GDM1 (cell line): ENCODE results near the gene CLCNKB.
A peak's percentile ranks its signal among the peaks of the same experiment; 100 is the strongest.
"Not testable (repeated sequence)": the region's sequence is repeated elsewhere in the genome, so short reads cannot be mapped to it uniquely, and the experiment has no call there.

ENCODE experiments used
- DNase-seq: peaks from one replicate; lab custom pipeline; 2025; lab: John Stamatoyannopoulos, UW

The CLCNKB gene

DNA sequence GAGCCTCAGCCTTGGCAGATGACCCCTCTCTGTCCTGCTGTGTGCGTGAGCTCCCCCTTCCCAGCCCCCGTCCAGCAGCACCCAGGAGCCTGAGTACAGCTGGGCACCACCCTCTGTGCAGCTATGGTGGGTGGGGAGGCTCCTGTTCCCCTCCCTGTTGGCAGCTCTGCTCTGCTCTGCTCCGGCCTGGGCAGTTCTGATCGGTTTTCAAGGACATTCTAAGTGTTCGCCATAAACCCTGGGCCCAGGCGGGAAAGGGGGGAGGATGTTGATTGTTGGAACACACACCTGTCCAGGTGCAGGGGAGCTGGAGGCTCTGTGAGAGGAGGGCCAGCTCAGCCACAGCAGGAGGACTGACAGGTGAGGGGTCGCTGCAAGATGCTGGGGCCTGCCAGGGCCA lies at the start of gene CLCNKB:
Gene CLCNKB, plus strand, starts transcription at position 262 of the 400 bp plus-strand sequence. CDS start 711 bp downstream, outside the sequence.
- DNase-seq, result no peak

DNA sequence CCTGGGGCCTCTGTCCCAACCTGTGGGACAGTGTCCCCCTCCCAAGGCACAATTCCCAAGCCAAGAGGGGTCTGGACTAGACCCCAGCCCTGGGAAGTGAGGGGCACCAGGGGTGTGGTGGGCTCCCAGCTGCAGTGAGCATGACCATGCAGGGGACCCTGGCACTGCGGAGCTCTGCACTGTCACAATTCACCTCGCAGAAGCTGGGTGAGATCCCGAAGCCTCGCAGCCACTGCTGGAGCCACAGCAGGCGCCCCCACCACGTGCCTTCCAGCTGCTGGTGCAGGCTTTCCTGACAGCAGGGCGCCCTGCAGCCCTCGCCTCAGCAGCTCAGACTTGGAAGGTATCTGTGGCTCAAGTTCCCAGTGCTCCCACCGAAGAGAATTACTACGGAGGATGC lies 49.5 kb upstream of the CLCNKB start:
- DNase-seq, result no peak

DNA sequence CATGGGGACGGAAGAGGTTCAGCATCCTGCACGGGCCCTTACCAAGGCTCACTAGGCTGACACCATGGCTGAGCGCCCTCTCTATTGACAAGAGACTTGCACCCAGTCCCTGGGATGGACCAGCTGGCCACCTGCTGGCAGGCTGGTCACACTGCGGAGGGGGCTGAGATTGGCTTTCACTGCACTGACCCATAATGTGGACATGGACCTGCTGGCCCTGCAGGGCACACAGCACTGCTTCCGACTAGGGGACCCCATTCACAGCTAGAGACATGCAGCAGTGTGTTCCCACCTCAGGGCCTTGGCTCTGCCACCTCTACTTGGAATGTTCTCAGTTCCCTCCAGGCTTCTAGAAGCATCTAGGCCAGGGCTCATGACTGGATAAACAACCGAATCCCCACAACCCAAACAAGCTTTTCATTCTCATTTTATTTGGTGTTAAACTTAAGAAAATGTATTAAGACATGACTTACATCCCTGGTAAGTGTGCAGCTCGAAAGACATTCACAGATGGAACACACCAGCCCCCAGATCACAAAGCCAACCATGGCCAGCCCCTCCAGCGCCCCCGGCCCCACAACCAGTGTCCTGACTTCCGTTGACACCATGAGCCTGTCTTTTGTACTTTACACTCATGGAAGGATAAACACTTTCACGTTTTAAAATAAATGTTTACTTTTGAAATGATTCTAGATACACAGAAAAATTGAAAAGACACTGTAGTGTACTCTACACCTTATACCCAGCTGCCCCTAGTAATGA lies 48.8 kb upstream of the CLCNKB start:
- DNase-seq, result no peak

DNA sequence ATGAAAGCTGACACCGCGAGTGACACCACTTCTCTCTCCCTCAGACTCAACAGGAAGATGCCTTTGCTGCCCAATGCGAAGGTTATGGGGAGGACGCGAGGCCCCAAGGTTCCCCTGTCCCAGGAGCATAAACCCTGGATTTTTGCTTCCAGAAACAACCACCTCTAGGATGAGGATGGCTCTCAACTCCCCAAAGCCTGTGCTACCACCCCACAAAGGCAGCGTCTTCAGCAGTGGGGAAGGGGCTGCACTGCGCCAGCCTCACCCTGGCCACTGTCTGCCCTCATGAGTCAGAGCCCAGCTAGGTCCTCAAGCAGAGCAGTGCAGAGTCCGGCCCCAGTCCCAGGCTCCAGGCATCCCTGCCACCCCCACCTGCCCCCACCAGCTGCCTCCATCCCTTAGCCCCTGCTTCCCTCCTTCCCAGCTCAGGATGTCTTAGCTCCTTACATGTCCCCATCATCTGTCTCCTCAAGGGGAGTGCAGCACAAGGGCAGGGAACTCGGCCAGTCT lies 46.5 kb upstream of the CLCNKB start:
- DNase-seq, result no peak

DNA sequence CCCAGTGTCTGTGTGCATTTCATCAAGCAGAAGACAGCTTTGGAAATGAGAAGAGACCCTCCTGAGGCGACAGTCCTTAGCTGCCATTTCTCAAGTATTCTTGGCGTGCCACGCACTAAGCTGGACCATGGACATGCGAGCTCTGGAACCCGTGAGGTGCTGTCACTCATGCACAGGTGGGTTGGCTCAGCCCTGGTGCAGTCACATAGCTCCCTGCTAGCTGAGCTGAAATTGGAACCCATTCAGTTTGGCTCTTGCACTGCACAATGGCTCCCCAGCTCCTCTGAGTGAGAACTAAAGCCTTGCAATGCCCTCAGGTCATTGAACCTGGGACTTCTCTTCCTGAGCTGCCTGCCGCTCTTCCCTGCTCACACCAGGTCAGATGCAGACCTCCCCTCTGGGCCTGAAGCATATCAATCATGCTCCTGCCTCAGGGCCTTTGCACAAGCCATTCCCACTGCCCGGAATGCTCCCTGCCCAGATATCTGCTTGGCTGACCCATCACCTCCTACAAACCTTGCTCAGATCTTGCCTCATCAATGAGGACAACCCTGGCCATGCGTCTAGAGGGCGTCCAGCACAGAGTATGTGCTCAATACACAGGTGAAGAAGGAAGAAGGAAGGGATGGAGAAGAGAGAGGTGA lies 45.8 kb upstream of the CLCNKB start:
- no peak for DNase-seq

DNA sequence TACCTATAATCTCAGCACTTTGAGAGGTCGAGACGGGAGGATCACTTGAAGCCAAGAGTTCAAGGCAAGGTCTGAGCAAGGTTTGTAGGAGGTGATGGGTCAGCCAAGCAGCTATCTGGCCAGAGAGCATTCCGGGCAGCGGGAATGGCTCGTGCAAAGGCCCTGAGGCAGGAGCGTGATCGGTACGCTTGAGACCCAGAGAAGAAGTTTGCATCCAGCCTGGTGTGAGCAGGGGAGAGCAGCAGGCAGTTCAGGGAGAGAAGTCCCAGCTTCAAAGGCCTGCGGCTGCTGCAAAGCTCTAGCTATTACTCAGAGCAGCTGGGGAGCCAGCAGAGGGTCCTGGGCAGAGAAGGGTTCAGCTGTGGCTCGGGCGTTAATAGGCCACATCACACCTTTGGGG lies 44.7 kb upstream of the CLCNKB start:
- DNase-seq, result no peak

DNA sequence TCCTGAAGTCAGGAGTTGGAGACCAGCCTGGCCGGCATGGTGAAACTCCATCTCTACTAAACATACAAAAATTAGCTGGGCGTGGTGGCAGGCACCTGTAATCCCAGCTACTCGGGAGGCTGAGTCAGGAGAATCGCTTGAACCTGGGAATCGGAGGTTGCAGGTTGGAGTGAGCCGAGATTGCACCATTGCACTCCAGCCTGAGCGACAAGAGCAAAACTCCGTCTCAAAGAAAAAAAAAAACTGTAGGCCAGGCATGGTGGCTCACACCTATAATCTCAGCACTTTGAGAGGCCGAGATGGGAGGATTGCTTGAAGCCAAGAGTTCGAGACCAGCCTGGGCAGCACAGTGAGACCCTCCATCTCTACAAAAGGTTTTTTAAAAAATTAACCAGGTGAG lies 42.3 kb upstream of the CLCNKB start:
- DNase-seq, result not testable (repeated sequence)

DNA sequence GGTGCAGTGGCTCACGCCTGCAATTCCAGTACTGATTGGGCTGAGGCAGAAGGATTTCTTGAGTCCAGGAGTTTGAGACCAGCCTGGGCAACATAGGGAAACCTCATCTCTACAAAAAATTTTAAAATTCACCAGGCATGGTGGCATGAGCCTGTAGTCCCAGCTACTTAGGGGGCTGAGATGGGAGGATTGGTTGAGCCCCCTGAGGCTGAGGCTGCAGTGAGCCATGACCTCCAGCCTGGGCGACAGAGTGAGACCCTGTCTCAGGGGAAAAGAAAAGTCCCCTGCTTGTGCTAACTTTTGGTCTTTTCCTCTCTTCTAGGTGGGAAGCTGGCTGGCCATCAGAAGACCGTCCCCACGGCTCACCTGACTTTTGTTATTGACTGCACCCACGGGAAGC lies 38.0 kb upstream of the CLCNKB start:
- DNase-seq, result no peak

DNA sequence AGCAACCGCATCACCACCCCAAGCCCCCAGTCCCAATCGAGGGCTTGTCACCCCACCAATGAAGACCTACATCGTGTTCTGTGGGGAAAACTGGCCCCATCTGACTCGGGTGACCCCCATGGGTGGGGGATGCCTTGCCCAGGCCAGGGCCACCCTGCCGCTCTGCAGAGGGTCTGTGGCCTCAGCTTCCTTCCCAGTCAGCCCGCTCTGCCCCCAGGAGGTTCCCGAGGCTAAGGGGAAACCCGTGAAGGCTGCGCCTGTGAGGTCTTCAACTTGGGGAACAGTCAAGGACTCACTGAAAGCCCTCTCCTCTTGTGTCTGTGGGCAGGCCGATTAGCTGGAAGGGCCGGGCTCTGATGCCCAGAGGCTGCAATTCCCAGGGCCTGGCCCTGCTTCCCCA lies 37.6 kb upstream of the CLCNKB start:
- no peak for DNase-seq

DNA sequence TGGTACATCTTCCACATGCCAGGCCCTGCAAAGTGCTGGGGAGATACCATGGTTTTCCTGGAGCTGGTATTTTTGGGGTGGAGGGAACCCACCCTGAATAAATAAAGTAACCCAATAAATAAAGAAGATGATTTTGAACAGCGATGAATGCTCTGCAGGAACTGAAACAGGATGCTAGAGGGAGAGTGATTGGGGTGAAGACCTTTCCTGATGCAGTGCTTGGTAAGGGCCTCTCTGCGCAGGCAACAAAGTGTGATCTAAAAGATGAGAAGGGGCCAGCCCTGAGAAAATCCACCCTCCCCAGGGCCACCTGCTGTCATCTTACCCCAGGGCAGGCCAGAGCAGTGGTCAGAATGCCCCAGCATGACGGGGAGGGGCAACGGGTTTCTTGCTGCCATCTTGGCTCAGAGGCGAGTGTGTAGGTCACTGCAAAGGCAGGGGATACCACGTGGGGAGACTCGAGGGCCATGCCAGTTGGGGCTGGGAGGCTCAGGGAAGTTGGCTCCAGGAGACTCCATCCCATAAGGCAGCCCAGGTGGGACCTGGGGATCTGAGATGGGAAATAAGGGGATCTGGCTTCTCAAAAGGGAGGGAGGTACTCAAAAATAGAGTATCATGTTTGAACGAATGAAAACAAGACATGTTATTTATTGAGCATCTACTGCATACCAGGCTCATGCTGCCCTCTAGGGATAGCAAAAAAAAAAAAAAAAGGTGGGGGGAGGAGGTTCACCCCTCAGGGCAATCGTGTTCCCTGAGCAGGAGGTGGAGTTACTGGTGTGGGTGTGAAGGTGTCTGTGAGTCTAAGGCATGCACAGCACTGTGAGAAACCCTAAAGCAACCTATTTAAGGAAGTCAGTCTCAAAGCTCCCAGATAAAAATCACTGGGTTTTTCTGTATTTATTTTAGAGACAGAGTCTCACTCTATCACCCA lies 36.8 kb upstream of the CLCNKB start:
- no peak for DNase-seq

DNA sequence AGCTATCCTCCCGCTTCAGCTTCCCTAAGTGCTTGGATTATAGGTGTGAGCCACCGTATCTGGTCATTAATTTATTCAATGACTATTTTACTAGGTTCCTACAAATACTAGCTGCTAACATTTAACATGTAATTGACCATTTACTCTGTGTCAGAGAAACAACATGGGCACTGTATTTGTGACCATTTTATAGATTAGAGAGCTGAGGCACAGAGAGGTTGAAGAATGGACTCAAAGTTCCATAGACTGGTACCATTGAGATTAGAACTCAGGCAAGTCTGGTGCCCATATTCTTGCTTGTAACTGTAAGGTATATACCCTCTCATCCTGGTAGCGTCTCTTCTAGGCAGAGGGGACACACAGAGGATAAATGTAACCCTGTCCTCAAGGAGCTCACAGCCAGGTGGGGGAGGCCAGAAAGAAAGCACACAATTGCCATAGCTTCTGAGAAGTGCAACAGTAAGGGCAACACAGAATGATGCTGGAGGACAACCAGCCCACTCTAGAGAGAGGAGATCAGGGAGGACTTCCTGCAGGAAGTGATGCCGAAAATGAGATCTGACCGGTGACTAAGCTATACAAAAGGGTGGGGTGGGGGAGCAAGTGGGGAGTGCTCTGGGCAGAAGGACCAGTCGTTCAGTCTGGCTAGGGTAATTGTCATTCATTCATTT lies 35.8 kb upstream of the CLCNKB start:
- DNase-seq, result no peak

DNA sequence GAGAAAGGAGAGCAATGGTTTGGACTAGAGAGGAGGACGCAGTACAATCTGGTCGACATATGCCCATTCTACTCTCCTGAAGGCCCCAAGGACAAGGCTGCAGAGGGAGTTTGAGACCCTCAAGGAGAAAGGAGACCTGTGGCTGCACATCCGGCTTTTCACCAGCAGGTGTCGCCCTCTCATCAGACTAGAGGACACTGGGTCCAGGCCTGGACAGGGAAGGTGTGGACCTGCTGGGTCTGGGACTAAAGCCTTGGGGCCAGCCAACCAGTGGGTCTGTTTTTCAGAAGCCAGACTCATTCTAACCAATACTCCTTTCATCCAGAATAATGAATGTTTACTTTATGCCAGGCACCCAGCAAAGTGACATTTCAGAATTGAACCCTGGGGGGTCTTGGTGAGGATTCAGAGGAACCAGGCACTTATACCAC lies 34.5 kb upstream of the CLCNKB start:
- DNase-seq, result peak; percentile 35

DNA sequence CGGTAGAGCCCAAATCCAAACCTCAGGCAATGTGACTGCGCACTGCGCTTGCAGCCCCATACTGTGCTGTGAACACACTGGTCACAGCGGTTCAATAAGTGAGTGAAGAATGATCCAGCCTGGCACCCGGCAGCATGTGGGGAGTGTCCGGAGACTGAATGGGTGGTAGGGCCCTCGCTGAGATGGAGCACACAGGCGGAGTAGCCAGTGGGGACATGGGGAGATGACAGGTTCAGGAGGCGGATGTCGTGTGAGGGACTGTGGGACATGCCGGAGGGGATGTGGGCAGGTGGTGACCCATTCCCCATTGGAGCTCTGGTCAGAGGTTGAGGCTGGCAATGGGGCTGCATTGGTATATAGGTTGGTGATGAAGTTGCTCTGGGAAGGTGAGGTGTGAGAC lies 33.9 kb upstream of the CLCNKB start:
- no peak for DNase-seq

DNA sequence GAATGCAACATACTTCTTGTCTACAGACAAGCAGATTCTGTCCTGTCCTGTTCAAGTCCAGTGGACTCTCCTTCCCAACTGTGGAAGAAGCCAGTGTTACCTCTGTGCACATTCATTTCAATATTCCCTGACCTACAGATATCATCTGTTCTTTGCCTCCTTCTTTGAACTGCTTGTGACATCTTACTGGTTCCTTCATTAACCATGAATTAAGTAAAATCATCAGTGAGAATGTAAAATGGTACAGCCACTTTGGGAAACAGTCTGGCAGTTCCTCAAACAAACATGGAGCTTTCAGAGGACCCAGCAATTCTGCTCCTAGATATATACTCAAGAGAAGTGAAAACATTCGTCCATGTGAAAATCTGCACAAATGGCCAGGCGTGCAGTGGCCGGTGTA lies 32.7 kb upstream of the CLCNKB start:
- DNase-seq, result no peak

DNA sequence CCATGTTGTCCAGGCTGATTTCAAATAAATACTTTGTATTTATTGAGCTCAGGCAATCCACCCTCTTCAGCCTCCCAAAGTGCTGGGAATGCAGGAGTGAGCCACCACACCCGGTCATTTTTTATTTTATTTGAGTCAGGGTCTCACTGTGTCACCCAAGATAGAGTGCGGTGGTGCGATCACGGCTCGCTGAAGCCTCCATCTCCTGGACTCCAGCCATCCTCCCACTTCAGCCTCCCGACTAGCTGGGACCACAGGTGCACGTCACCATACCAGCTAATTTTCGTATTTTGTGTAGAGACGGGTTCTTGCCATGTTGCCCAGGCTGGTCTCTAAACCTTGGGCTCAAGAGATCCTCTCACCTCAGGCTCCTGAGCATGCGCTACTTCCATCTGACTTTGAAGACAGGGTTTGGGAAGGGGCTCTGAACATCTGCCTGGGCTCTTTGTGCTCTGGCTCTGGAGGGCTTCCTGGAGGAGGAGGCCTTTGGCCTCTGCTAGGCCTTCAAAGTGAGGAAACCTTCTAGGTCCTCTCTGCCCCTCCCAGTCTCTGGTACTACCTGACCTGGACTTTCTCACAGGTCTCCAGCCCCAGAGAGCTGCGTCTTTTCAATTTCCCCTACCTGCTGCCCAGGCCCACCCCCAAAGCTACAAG lies 31.5 kb upstream of the CLCNKB start:
- DNase-seq, result no peak

DNA sequence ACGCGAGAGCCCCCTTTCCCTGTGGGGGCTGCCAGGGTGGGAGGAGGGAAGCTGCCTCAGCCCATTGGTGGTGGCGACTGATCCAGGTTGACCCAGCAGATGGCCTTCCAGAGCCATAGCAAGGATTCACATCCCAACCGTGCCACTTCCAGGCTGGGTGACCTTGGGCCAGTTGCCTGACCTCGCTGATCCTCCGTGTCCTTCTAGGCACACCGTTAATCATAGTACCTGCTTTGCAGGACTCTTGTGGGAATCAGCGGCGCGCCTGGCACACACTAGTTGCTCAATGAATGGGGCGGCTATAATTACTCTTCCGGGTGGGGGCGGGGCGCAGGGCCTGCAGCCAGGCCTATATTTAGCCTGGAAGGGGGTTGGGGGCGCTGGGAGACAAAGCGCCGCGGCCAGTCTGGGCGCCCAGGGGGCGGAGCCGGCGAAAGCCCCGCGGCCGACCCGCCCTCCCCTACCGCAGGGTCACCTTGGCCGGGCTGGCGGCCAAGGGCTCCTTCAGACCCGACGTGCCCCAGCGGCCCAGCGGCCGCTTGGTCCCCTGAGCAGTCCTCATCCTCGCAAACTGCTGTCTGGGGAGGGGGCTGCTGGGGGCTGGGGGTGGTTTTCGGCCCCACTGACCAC lies 30.9 kb upstream of the CLCNKB start:
- no peak for DNase-seq

DNA sequence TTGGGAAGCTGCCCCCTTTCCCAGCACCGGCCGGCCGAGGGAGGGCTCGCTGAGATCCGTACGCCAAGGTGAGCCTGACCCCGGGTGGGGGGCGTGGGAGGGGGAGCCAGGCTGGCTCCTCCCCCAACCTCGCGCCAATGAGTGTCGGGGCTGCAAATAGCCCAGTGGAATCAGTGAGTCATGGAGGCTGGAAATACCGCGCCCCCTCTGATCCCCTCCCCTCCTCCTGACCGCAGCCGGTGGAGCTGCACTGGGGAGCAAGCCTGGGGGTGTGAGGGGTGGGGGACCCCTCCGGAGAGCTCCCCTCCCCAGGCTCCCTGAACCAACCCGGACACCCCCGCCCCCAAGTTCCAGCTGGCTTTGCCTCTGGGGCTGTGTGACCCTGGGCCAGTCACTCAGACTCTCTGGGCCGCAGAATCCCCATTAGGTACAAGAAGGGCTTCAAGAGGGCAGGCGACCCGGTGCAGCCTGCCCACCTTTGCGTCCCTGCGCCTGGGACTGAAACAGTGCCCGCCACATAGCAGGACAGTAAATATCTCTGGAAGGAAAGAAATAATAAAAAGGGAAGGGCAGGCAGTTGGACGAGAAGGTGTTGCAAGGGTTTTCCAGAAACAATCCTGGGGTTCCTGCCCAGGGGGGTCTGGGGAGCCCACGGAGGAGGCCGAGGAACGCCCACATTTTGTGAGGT lies 30.2 kb upstream of the CLCNKB start:
- no peak for DNase-seq

DNA sequence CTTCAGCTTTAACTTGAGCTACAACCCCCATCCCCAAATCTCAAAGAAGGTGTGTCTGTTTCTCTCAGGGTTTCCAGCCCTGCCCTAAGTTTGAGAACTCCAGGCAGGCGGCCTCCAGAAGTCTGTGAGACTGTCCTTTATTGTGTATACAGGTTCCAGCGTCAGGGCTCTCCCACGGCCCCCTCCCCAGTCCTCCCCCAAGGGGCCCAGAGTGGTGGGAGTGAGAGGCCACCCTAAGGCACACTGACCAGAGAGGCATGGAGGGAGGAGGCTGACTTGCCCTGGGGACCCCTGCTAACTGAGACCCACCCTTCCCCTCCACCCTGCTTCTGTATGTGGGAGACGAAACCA lies 29.7 kb upstream of the CLCNKB start:
- DNase-seq, result no peak

DNA sequence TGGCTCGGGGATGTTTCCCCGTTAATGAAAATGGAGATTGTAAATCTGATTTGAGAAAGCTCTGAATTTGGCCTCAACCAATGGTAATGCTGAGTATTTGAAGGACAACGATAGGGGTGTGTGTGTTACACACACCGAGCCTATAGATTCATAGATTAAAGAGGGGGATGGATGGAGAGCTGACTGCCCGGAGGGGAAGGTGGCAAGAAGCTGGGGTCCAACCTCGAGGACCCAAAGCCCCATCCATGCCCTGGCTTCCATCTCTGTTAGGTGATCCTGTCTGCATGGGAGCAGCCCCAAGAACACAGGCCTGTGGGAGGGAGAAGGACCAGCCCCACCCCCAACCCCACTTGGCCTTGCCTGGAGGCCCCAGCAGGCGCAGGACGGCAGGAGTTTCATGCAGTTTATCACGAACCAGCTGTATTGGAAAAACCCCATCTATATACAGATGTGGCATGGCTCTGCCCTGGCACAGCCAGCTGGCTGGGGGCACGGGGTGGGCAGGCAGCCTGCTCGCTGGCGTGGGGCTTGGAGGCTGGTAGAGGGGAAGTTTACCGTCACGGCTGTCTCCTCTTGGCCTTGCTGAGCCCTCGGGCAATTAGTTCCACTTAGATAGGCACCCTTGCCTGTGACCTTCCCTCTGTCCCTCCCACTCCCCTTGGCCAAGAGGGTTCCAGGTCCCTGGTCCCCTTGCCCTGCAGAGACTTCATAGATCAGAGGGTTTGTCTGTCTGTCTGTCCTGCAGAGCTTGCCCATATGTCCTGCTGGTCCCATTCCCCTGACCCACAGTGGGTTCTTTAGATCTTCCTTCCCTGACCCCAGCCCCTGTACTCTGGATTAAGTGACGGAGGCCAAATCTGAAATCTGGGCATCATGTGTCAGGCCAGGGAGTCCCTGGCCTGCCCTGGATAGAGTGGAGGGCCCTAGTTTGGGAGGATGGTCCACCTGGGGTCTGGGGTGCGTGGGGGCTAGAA lies 28.8 kb upstream of the CLCNKB start:
- DNase-seq, result no peak
